T-helper 1 cell (primary cell): Measurements from ENCODE around the gene MDM4.
"Not testable (repeated sequence)": the region's sequence is repeated elsewhere in the genome, so short reads cannot be mapped to it uniquely, and the experiment has no call there.

ENCODE experiments used
- DNase-seq, 5 donors: peaks; one replicate each; pipeline ENCODE4 v3.0.0-alpha.2; 2012 to 2020
- total RNA-seq, 4 donors: gene quantifications; one replicate each; lab custom pipeline; 2026; lab: John Stamatoyannopoulos, UW

The MDM4 gene, protein sequence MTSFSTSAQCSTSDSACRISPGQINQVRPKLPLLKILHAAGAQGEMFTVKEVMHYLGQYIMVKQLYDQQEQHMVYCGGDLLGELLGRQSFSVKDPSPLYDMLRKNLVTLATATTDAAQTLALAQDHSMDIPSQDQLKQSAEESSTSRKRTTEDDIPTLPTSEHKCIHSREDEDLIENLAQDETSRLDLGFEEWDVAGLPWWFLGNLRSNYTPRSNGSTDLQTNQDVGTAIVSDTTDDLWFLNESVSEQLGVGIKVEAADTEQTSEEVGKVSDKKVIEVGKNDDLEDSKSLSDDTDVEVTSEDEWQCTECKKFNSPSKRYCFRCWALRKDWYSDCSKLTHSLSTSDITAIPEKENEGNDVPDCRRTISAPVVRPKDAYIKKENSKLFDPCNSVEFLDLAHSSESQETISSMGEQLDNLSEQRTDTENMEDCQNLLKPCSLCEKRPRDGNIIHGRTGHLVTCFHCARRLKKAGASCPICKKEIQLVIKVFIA
- total RNA-seq: 276 to 352 (median 316) reads per million in 4 donors

- peak; percentile 78 to 98 (median 86) for DNase-seq
Observed at GRCh38 chr1:204516180-204516879, at the start of gene MDM4. Gene MDM4 (plus strand): TSS chr1:204516406. CDS start chr1:204525519, 9,113 bp downstream.

- DNase-seq: no peak
Observed at GRCh38 chr1:204466416-204467405, 49.5 kb upstream of the MDM4 start.

GRCh38 chr1:204468206-204468605 lies 48.0 kb upstream of the MDM4 start:
- no peak for DNase-seq

- no peak for DNase-seq
Observed at GRCh38 chr1:204468766-204469302, 47.4 kb upstream of the MDM4 start.

DNA sequence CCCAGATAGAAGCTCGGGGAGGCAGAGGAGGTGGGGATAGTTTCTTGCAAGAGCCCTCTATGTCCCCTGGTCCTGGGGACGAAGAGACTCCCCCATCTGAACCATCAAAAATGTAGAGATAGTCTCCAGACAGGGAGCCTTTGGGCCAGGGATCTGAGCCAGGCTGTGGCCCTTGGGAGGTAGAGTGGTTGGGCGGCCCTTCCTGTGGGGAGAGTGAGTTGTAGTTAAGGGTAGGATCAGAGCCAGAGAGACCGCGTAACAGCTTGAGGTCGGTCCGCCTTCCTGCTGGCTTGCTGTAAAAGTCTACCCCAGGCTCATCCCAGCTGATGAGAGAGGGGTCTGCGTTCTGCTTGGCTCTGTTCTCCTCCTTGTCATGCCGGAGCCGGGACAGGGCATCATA lies 46.9 kb upstream of the MDM4 start:
- DNase-seq: no peak

DNA sequence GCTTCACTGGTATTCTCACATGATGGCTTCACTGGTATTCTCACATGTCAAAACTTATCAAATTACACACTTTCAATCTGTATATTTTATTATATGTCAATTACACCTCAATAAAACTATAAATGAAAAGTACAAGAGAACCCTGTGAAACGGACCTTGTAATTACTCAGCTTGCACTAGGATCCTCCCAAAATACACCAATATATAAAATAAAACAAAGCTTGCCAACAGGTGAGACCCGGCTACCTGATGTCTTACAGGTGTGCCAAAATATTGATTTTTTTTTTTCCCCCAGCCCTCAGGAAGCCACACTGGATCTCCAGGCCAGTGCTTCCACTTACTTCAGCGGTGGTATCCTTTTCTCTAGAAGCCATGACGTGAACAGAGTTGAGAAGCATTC lies 44.5 kb upstream of the MDM4 start:
- no peak for DNase-seq

GRCh38 chr1:204472660-204473059 lies 43.5 kb upstream of the MDM4 start:
- DNase-seq: no peak

DNA sequence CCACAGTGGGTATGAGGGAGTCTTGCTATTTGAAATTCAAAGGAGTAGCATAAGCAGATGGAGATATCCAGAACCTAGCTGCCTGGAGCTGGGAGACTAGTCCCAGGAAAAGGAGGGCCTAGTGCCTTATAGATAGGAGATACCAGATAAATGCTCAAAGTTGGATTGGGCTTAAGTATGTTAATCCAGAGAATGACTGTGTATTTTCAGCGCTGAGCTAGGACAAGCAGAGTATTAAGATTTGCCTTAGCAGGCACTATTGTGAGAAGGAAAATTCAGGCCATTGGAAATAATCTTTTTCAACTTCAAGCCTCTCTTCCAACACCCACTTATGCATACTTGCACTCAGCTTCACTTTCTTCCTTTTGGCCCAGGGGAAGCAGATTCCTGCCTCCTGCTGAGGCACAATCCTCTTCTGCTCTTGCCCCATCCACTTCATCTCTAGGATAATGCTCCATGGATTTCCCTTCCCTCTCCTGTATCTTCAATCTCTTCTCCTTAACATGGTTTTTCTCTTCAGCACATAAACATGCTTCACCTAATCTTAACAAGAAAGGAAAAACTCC lies 42.7 kb upstream of the MDM4 start:
- DNase-seq: no peak

DNA sequence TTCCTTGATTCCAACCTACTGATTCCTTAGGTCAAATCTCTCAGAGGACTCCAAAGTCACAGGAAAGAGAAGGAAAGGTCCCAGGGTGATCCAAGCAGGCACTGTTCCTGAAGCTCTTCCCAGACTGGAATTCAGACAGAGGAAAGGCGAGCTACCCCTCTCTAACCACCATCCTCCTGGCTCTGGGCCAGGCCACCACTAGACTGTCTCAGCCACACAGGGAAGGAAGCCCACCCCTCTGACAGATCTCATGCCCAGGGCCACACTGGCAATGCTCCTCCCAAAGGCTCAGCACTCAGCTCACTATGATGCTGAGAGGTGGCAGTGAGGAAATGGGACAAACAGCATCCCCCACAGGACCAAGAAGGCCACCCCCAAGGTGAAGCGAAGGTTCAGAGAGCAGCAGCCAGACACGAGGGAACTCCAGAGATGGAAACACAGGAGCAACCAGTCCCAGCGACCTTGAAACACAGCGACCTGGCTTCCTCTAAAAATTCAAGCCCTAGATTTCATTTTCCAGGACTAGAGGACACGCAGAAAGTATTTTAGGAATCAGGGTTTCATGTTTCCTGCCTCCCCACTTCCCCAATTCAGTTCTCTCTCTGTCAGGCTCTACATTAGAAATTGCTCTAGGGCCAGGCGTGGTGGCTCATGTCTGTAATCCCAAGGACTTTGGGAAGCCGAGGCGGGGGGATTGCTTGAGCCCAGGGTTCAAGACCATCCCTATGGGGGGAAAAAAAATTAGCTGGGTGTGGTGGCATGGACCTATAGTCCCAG lies 40.4 kb upstream of the MDM4 start:
- DNase-seq: no peak

GRCh38 chr1:204476563-204476962 lies 39.6 kb upstream of the MDM4 start:
- DNase-seq: no peak

DNA sequence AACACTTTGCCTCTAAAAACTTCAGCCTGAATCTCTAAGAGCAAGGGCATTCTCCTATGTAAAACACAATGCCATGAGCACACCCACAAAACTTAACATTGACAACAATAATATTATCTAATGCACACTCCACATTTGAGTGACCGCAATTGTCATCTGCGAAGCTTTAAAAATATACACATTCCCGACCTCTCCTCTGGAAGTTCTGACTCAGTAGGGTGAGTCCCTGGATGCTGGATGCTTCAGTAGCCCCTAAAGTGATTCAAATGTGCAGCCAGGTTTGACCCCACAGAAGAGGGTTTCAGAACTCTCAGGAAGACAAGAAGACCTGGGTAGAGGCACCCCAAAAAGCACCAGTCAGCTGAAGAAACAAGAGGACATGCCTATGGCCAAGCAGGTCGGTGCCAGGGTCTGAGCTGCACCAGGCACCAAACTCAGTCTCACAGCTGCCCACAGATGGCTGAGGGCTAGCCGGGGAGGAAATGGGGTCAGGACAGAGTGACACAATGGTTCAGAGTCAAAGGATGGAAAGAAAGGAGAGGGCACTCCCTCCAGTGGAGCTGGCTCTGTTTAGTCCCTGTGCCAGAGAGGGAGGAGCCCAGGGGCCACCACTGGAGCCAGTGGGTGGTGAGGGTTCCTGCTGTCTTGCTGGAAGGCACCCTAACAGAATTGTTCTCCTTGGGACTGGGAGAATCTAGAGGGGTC lies 39.0 kb upstream of the MDM4 start:
- DNase-seq: no peak

DNA sequence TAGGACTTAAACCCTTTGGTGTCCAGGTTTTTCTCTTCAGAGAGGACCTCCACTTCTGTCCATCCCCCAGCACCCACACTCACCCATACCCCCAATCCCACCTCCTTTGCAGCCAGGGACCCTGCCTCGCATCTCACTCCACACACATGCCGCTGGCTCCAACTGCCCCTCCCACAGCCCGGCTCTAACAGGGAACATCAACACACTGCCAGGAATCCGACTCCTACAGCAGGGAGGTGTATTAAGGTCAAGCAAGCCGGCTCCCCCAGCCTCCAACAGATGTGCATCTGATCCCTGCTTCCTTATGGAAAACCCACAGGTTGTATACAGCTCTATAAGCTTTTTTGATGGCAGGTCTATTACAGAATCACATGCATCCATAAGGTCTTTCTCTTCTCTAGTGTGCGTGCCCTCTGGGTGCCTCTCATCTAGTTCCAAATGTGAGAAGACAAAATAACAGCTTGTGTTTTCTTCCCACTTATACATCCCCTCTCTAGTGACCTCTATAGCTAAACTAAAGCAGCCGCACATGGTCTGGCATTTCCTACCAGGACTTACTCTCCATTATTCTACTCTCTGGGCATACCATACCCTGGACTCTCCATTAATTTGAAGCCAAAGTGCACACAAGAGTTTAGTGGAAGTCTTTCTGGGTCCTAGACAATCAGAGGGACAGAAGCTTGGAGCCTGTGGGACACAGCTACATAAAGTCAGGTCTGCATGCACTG lies 37.9 kb upstream of the MDM4 start:
- DNase-seq: no peak

GRCh38 chr1:204478921-204479320 lies 37.3 kb upstream of the MDM4 start:
- DNase-seq: no peak

GRCh38 chr1:204479387-204480136 lies 36.6 kb upstream of the MDM4 start:
- no peak for DNase-seq

DNA sequence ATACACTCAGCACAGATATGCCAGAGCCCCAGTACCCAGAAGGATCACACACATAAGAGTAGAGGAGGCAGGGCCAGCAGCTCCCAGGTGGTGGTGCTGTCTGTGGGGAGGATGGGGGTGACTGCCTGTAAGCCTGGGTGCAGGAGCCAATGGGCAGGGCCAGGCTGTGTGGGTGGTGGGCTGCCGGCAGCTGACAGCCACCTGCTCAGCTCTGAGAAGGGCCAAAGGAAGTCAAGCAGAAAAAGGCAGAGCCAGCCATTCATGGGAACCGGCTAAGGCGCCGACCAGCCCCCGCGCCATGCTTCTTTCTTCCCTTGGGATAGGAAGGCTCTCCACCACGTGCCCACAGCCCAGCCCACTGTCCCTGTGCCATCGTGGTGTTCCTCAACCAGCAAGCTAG lies 35.7 kb upstream of the MDM4 start:
- no peak for DNase-seq

- DNase-seq: no peak
Observed at GRCh38 chr1:204483791-204484190, 32.4 kb upstream of the MDM4 start.

- DNase-seq: not testable (repeated sequence)
Observed at GRCh38 chr1:204486513-204487255, 29.5 kb upstream of the MDM4 start.

GRCh38 chr1:204487256-204487615 lies 29.0 kb upstream of the MDM4 start:
- DNase-seq: no peak
